Heart right ventricle (tissue), 16 donors: ENCODE results near the gene CPB2. TPM values are rescaled to one million over a fixed set of nuclear protein-coding genes. Genes with fewer than 3 reads are reported as not detected.

Source experiments
- ATAC-seq, 8 donors: fragments of 200-7000 bp; cut with Tn5 transposase; one replicate each; pipeline ENCODE4 v1.9.1; 2020; ENCODE audit warnings: mild to moderate bottlenecking in 8 of 8, moderate library complexity in 8 of 8, moderate number of reproducible peaks in 1 of 8
- DNase-seq, 2 donors: peaks; one replicate each; pipeline ENCODE4 v3.0.0-alpha.2; 2020
- H3K27ac ChIP-seq, 10 donors: fragments of 200-600 bp; sonication (generic) in 2 of 10; one replicate each; pipeline versions ENCODE4 v1.5.0 to v1.8.0; 2020 to 2022; ENCODE audit warnings: mild to moderate bottlenecking in 3 of 10
- H3K27me3 ChIP-seq, 7 donors: fragments of 200-600 bp; one replicate each; pipeline ENCODE4 v1.8.0; 2021 to 2022; ENCODE audit warnings: mild to moderate bottlenecking in 2 of 7
- H3K36me3 ChIP-seq, 9 donors: fragments of 200-600 bp; sonication (generic) in 1 of 9; one replicate each; pipeline versions ENCODE4 v1.5.0 to v1.8.0; 2020 to 2022; ENCODE audit warnings: mild to moderate bottlenecking in 2 of 9
- H3K4me1 ChIP-seq, 9 donors: fragments of 200-600 bp; sonication (generic) in 1 of 9; one replicate each; pipeline versions ENCODE4 v1.5.0 to v1.8.0; 2020 to 2022; ENCODE audit warnings: mild to moderate bottlenecking in 4 of 9
- H3K4me3 ChIP-seq, 10 donors: fragments of 200-600 bp; sonication (generic) in 2 of 10; one replicate each; pipeline versions ENCODE4 v1.5.0 to v1.8.0; 2020 to 2022; ENCODE audit warnings: mild to moderate bottlenecking in 7 of 10, moderate library complexity in 2 of 10
- H3K9me3 ChIP-seq, 11 donors: fragments of 200-600 bp in 10 of 11; sonication (generic) in 2 of 11; one replicate each; pipeline versions ENCODE4 v1.5.0 to v1.8.0; 2013 to 2022; ENCODE audit warnings: mild to moderate bottlenecking in 2 of 11, control low read depth in 1 of 11, moderate library complexity in 1 of 11
- WGBS, 2 donors: extraction: QIAGEN DNeasy Blood & Tissue Kit; methylation state at CpG; one replicate each; pipeline ENCODE4 v1.1.7; 2013; ENCODE audit warnings: inconsistent platforms in 1 of 2; 5-methylcytosine and 5-hydroxymethylcytosine counted together
- intact Hi-C, 10 donors: fragments of 100-400 bp; cut with DNase I; formaldehyde crosslinking; loops; one replicate each; pipeline versions ENCODE4 v1.11.1 to v1.14.2; 2022
- polyA plus RNA-seq, 2 donors: library from polyadenylated mRNA; stranded (reverse); fragments of 200-250 nt; gene quantifications; one replicate each; pipeline ENCODE4 v1.2.3, GENCODE V29; 2013
- total RNA-seq, 10 donors: library from RNA; stranded (reverse); fragmentation: NEBNext Ultra II Directional in 3 of 10; extraction: Animal tissue kit (Norgen Biotek cat#: 25700) in 3 of 10; gene quantifications; one replicate each; pipeline versions ENCODE4 v1.2.1 to v1.2.4, GENCODE V29; 2021 to 2023
- TF ChIP-seq, protein P1 (sequence below), 9 donors: fragments of 200-600 bp; sonication (generic) in 2 of 9; IDR thresholded peaks; one replicate each; pipeline versions ENCODE4 v1.5.0 to v1.8.0; 2021 to 2022; ENCODE audit warnings: antibody characterized with exemption in 9 of 9, mild to moderate bottlenecking in 5 of 9, moderate library complexity in 1 of 9
- donor health status: Arrhythmogenic right ventricular cardiomyopathy.
- donor health status: ischemic (EF 13 %, LVEDD 7.1; RV severe dilation, severe dysfunction).
- donor health status: healthy with polysubstance abuse.
- donor health status: DM: no; HTN: yes; CAD: no.
- donor health status: DM: no; HTN: no; CAD: no.
- donor health status: ischemic (EF 25% LVEDD 6.9; RV normal size, moderate dysfunction).
- donor health status: ischemic (EF 25% LVEDD 5.7; RV mildly dilated, moderate dysfunction).
- donor health status: healthy.
- donor health status: DM: yes; HTN: yes; CAD: no.
- donor health status: Ischemic cardiomyopathy.
- donor health status: ischemic (EF 35%, LVEDD 5.7; RV mildly dilated, moderate dysfunction).
- donor health status: nonischemic (EF 11% LVEDD 7.7; RV severe dilation, severe dysfunction).
- donor health status: DM: yes; HTN: yes; CAD: no.
- donor health status: PGD.
- donor health status: ischemic (EF 29% LVEDD 5.4; RV normal size, mild dysfunction).
- donor health status: nonischemic (EF 23%, LVEDD 6.1; RV moderate dilation, normal function).

The CPB2 gene
- total and polyA plus RNA-seq, 12 donors: not detected

DNA sequence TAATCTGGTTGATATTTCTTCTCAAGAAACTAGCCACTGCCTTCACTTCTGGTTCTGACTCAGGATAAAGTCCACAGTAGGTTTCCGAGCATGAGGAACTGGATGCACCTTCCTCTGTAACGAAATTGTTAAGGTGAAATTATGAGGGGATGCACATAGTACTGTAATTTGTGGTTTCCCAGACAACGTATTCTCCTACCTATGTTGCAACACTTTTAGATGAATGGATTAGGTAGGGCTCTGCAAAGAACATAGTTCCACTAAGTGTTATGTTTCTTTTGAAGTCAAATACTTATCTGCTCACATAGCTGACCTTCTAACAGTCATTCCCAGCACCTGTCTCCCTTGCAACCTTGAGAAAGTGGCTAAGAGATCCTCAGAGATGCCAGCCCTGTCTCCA is 46.6 kb downstream of the CPB2 start:
- Histone ChIP-seq H3K9me3 (no peaks in the 10 kb centered on the region), H3K36me3 (no peaks in the 10 kb centered on the region), H3K4me1 (peaks cover 0 to 8% (median 6%) of the 10 kb centered on the region in 9 donors), H3K4me3 (no peak overlapping the region), H3K27ac (no peak overlapping the region), H3K27me3 (peaks cover 0 to 9% (median 0%) of the 10 kb centered on the region in 7 donors)
- 89% methylated on average over 3 of the region's 3 CpGs for WGBS, 2 donors
- intact Hi-C loops: loop anchor here in 1 of 10 donors (5.0 kb wide), 1 partner anchor 64 kb away; no protein-coding TSS in a partner anchor
- DNase-seq: no peak
- TF ChIP-seq, protein P1, sequence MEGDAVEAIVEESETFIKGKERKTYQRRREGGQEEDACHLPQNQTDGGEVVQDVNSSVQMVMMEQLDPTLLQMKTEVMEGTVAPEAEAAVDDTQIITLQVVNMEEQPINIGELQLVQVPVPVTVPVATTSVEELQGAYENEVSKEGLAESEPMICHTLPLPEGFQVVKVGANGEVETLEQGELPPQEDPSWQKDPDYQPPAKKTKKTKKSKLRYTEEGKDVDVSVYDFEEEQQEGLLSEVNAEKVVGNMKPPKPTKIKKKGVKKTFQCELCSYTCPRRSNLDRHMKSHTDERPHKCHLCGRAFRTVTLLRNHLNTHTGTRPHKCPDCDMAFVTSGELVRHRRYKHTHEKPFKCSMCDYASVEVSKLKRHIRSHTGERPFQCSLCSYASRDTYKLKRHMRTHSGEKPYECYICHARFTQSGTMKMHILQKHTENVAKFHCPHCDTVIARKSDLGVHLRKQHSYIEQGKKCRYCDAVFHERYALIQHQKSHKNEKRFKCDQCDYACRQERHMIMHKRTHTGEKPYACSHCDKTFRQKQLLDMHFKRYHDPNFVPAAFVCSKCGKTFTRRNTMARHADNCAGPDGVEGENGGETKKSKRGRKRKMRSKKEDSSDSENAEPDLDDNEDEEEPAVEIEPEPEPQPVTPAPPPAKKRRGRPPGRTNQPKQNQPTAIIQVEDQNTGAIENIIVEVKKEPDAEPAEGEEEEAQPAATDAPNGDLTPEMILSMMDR (IDR thresholded peaks at IDR 0.05): no peak
- ATAC-seq: no peak

DNA sequence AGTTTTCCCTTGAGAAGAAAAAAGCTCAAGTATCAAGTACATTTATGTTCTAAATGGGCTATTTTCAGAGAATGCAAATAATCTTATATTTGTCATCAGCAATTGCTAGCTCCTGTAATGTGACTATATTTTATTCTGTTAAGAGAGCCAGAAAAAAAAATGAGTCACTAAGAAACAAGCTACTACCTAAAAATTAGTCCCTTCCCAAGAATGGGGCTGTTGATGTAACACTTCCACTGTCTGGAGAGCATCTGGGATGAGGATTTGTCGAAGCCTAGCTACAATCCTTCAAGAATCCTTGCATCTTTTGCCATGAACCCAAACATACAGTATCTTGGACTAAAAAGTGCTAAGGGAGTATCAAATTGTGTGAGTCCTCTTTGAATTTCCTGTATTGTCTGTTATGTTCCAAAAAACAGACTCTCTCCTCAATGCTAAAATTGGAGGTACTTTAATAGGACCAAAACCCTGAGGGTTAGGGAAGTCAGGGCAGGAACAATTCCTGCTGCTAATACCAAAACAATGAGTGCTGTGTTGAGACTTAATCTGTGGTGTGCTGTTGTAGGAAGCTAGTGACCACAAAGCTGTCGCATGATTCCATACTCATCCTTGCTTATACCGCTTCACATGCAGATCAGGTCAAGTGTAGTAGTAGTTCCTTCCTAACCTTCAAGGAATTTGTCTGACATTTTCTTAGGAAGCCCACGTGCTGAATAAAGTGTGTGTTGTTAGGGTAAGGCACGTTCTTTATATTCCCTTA is 47.4 kb downstream of the CPB2 start:
- H3K27ac ChIP-seq: no peak overlapping the region
- ATAC-seq: no peak
- no peaks in the 10 kb centered on the region for H3K36me3 ChIP-seq
- 58 to 68% methylated on average over 5 of the region's 5 CpGs for WGBS, 2 donors
- no peak for DNase-seq
- H3K4me3 ChIP-seq: no peak overlapping the region
- H3K9me3 ChIP-seq: no peaks in the 10 kb centered on the region
- intact Hi-C loops: loop anchor here in 1 of 10 donors (5.0 kb wide), 1 partner anchor 65 kb away; no protein-coding TSS in a partner anchor
- peaks cover 0 to 9% (median 0%) of the 10 kb centered on the region in 7 donors for H3K27me3 ChIP-seq
- H3K4me1 ChIP-seq: peaks cover 0 to 11% (median 10%) of the 10 kb centered on the region in 9 donors
- TF ChIP-seq, protein P1 (IDR thresholded peaks at IDR 0.05): no peak

DNA sequence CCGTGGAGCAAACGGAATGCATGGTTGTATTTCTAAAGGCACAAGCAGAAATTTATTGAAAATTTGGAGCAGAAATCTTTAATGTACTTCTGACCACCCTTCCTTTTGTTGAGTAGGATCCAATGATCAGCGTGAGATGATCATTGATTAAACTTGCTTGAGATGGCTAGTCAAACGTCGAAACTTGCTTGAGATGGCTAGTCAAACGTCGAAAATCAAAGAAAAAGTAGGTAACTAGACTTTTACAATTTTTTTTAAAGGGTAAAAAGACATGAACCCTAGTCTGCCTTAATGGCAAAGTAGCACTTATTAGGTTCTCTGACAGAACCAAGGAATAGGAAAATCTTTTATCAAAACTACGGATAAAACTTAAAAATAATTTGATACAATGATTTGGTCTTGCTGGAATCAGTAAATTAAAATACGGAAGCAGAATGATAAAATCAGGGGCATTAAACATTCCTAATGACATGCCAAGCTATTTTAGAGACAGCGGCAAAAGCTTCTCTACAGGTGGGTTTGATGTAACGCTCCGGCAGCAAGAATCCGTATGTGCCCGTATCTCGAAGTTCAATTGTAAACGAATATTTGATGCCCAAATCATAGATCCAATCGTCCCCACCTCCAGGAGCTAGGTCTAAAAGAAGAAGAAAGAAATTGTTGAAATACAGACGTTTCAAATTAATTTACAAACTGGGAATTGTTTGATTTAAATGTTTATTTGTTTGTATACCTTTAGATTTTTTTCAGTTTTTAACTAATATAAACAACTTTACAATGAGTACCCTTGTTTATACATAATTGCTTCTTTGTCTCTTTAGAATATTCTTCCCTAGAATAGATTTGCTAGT is 51.4 kb downstream of the CPB2 start:
- H3K27me3 ChIP-seq: peaks cover 0 to 9% (median 0%) of the 10 kb centered on the region in 7 donors
- H3K4me3 ChIP-seq: peak overlapping the region; percentile 70 to 97 (median 85)
- DNase-seq: no peak
- 21 to 22% methylated on average over 18 of the region's 18 CpGs for WGBS, 2 donors
- intact Hi-C loops: no loop called here
- no peaks in the 10 kb centered on the region for H3K36me3 ChIP-seq
- ATAC-seq: no peak
- TF ChIP-seq, protein P1 (IDR thresholded peaks at IDR 0.05): no peak
- no peaks in the 10 kb centered on the region for H3K9me3 ChIP-seq
- peaks cover 0 to 34% (median 32%) of the 10 kb centered on the region in 9 donors for H3K4me1 ChIP-seq
- peak overlapping the region in 9 of 10 donors; percentile 86 to 98 (median 93) for H3K27ac ChIP-seq
